ENCODE data around the gene KNDC1. TPM values are rescaled to one million over a fixed set of nuclear protein-coding genes. Genes with fewer than 3 reads are reported as not detected.

The KNDC1 gene
- total and polyA plus RNA-seq, 8 donors = 2.5 to 10.4 (median 4.0) TPM

DNA sequence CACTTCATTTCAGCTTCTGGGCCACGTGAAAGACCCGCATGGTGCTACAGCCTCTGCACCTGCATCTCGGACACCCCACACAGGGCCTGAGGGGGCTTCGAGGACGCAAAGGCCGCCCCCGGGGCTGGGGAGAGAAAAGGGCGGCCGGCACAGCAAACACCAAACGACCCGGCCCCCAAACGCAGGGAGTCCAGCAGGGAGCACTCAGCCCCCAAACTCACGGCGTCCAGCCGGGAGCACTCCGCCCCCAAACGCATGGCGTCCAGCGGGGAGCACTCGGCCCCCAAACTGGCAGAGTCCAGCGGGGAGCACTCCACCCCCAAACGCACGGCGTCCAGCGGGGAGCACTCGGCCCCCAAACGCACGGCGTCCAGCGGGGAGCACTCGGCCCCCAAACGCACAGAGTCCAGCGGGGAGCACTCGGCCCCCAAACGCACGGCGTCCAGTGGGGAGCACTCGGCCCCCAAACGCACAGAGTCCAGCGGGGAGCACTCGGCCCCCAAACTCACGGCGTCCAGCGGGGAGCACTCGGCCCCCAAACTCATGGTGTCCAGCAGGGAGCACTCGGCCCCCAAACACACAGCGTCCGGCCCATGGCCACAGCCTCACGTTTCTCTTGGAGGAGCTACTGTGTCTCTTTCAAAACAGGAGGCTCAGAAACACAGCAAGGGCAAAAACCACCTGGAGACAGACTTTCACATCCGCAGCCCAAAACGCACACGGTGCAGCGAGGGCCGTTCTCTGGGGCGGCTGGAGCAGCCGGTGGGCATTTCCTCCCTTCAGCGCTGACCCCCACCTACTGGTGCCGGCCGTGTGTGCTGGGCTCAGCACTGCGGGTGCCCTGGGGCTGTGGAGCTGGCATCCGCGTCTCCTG is 43.0 kb downstream of the KNDC1 start:
- TF ChIP-seq, protein P1, sequence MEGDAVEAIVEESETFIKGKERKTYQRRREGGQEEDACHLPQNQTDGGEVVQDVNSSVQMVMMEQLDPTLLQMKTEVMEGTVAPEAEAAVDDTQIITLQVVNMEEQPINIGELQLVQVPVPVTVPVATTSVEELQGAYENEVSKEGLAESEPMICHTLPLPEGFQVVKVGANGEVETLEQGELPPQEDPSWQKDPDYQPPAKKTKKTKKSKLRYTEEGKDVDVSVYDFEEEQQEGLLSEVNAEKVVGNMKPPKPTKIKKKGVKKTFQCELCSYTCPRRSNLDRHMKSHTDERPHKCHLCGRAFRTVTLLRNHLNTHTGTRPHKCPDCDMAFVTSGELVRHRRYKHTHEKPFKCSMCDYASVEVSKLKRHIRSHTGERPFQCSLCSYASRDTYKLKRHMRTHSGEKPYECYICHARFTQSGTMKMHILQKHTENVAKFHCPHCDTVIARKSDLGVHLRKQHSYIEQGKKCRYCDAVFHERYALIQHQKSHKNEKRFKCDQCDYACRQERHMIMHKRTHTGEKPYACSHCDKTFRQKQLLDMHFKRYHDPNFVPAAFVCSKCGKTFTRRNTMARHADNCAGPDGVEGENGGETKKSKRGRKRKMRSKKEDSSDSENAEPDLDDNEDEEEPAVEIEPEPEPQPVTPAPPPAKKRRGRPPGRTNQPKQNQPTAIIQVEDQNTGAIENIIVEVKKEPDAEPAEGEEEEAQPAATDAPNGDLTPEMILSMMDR (IDR thresholded peaks at IDR 0.05) = no peak
- H3K36me3 ChIP-seq = no peaks in the 10 kb centered on the region
- intact Hi-C loops (cut with DNase I) = no loop called here
- no peak for ATAC-seq
- no peak overlapping the region for H3K27ac ChIP-seq
- H3K4me3 ChIP-seq = no peak overlapping the region
- H3K9me3 ChIP-seq = no peaks in the 10 kb centered on the region
- no peaks in the 10 kb centered on the region for H3K4me1 ChIP-seq
- H3K27me3 ChIP-seq = peaks cover 0 to 22% of the 10 kb centered on the region in 2 donors
- peak in 1 of 4 donors; percentile 58 for DNase-seq

DNA sequence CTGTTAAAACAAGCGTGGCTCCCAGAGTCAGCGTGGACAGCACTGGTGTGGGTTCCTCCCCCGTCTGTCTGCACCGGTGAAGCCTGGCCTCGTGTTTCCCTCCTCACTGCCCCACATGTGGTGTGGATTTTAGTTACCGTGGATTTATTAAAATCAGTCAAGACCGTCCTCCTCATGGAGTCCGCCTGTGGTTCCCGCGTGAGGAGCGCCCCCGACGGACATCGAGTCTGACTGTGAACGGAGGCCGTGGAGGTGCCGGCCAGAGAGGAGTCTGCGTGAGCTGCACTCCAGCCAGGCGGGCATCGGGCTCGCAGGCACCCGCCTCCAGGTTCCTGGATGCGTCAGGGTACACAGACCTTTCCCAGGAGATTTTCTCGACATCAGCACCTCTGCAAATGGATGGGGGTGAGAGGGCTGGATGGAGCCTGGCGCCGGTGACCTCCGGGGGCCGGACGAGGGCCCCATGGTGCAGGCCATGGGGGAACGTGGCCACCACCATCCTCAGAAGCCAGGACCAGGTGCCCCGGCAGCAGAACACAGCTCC is 43.7 kb downstream of the KNDC1 start:
- Histone ChIP-seq H3K36me3 (no peaks in the 10 kb centered on the region), H3K27ac (no peak overlapping the region), H3K4me1 (no peaks in the 10 kb centered on the region), H3K27me3 (peaks cover 0 to 16% of the 10 kb centered on the region in 2 donors), H3K9me3 (no peaks in the 10 kb centered on the region), H3K4me3 (no peak overlapping the region)
- DNase-seq = peak in 1 of 4 donors; percentile 76
- ATAC-seq = no peak
- TF ChIP-seq, protein P1 (IDR thresholded peaks at IDR 0.05) = no peak
- intact Hi-C loops (cut with DNase I) = no loop called here

DNA sequence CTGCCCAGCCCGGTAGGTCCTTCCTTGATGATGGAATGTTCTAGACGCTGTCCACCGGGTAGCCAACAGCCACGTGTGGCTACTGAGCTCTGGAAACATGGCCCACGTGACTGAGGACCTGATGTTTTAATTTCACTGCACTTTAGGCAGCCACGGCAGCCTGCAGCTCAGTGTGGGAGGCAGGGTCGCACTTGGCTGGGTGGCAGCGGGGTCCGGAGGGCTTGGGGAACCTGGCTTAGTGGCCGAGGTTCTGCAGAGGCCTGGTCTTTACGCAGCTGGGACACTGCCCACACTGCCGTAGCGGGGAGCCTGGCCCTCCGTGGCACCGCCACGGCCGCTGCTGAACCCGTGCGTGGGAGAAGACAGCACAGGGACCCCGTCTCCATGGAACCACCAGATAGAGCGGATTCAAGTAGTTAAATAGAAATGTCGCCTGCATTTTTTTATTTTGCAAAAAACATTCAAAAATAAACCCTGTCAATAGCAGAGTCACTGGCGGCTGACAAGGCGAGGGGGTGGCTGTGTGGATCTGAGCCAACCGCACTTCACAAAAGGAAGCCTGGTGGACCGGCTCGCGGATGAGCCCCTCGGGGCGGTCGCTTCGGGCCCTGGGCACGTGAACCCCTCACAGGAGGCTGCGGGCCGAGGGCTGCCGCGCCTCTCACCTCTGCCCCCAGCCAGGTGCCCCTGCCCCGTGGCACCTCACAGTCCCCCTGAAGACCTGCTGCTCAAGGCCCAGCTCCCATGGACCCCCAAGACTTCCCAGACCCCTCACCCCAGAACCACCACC is 44.4 kb downstream of the KNDC1 start:
- DNase-seq (peak in 1 of 4 donors; percentile 73), ATAC-seq (no peak)
- Histone ChIP-seq H3K27me3 (peaks cover 0 to 15% of the 10 kb centered on the region in 2 donors), H3K36me3 (no peaks in the 10 kb centered on the region), H3K4me1 (no peaks in the 10 kb centered on the region), H3K4me3 (no peak overlapping the region), H3K9me3 (no peaks in the 10 kb centered on the region), H3K27ac (no peak overlapping the region)
- intact Hi-C loops (cut with DNase I) = no loop called here
- TF ChIP-seq, protein P1 (IDR thresholded peaks at IDR 0.05) = no peak

DNA sequence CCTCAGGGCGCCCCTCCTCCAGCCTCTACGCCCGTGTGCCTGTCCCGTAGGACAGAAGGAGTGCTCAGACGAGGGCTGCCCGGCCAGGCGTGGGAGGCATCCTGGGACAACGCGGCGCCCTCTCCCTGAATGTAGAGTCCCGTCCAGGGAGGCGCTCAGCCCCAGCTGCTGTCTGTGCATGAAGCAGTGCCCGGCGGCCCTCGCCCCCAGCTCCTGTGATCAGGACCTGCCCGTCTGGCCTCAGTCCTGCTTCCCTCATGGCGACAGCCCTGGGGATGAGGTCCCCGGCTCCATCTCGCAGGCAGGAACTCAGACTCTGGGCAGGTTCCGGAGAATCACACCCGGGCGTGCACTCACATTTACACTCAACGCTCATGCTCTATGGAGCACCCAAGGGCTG is 45.1 kb downstream of the KNDC1 start:
- H3K4me3 ChIP-seq = no peak overlapping the region
- intact Hi-C loops (cut with DNase I) = no loop called here
- H3K27ac ChIP-seq = no peak overlapping the region
- no peak for ATAC-seq
- H3K9me3 ChIP-seq = no peaks in the 10 kb centered on the region
- H3K4me1 ChIP-seq = no peaks in the 10 kb centered on the region
- H3K27me3 ChIP-seq = peaks cover 0 to 8% of the 10 kb centered on the region in 2 donors
- TF ChIP-seq, protein P1 (IDR thresholded peaks at IDR 0.05) = no peak
- DNase-seq = peak in 1 of 4 donors; percentile 71
- no peaks in the 10 kb centered on the region for H3K36me3 ChIP-seq

Data from left lung (tissue), 10 donors.